Adipose tissue (tissue), 3 donors: ENCODE data around the gene HRC. TPM values are rescaled to one million over a fixed set of nuclear protein-coding genes. Genes with fewer than 3 reads are reported as not detected.
"Not testable (repeated sequence)": the region's sequence is repeated elsewhere in the genome, so short reads cannot be mapped to it uniquely, and the experiment has no call there.

Experiments used
- H3K27ac ChIP-seq: one replicate; pipeline ENCODE4 v1.5.1; 2013; ENCODE audit warnings: low read depth, low read length
- WGBS, 3 donors: extraction: QIAGEN DNeasy Blood & Tissue Kit; methylation state at CpG; one replicate each; pipeline ENCODE4 v1.1.7; 2013; 5-methylcytosine and 5-hydroxymethylcytosine counted together
- polyA plus RNA-seq, 3 donors: library from polyadenylated mRNA; stranded (reverse); fragments of 200-250 nt; gene quantifications; one replicate each; pipeline ENCODE4 v1.2.3, GENCODE V29; 2013
- donor health status: healthy with polysubstance abuse.
- donor health status: Bipolar disorder and iron deficiency.
- donor health status: healthy.

HRC gene
- polyA plus RNA-seq, 3 donors = 0.89 to 2.8 (median 1.3) TPM

GRCh38 chr19:49165111-49165750, 10.0 kb upstream of the HRC start:
- no peak overlapping the region for H3K27ac ChIP-seq
- 45 to 75% (median 62%) methylated on average over 24 of the region's 24 CpGs for WGBS, 3 donors

GRCh38 chr19:49161987-49162386, 6.8 kb upstream of the HRC start:
- H3K27ac ChIP-seq = no peak overlapping the region
- 64 to 74% (median 68%) methylated on average over 4 of the region's 4 CpGs for WGBS, 3 donors

DNA sequence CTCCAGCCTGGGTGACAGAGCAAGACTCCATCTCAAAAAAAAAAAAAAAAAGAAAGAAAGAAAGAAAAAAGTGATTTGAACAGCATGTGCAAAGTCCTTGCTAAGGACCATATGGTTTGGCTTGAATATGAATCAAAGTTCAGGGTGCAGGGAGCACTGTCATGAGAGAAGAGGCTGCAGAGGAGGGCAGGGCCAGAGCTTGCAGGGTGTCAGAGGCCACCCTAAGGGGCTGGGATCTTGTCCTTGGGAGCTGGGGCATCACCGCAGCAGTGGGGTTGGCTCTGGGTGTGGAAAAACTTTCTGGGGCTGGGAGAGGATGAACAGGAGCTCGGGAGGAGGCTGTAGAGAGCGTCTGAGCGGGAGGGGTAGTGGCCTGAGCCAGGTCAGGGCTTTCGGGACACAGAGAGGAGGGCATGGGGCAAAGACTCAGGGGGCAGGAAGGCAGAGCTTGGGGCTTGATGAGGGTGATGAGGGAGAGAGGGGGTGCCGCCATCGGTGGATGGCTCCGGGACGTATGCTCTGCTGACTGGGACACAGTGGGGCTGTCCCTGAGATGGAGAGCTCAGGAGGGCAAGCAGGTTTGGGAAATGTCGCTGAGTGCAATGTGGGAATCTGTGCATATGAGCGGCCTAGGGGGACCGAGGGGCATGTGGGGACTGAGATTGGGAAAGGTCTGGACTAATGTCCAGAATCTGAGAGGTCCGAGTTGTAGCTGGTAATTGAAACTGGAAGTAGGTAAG, 5.4 kb upstream of the HRC start:
- H3K27ac ChIP-seq = no peak overlapping the region
- 91 to 92% (median 92%) methylated on average over 13 of the region's 13 CpGs for WGBS, 3 donors

DNA sequence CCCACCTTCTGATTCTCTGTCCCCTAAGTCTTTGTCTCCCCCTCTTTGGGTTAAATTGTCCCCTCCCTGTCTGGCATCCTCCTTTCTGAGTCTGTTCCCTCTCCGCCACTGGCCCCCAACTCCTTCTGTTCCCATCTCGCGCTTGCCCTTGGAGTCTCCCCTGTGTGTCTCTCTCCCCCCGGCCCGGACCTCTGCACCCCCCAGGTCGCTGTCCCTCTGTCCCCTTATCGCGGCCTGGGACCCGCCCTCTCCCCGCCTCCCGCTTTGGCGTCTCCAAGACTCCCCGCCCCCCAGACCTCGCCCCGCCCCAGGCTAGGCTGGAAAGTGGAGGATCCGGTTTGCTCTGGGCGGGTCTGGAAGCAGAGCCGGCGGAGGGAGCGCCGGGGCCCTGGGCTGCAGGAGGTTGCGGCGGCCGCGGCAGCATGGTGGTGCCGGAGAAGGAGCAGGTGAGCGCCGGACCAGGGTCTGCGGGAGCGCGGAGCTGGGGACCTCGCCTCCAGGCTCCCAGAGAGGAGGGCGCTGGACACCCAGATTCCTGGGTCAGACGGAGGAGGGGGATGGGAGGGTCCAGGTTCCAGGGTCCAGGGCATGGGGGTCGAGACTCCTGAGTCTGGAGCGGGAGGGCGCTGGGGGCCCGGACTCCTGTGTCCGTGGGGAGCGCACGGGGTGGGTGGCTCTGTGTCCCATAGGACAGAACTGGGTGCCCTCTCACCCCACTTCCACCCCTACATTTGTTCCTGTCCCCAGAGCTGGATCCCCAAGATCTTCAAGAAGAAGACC, 2.4 kb upstream of the HRC start, which contains the start of gene TRPM4:
TSS of gene TRPM4 (plus strand) at position 348 of the 780 bp plus-strand sequence. CDS start at position 423, 75 bp downstream.
- 0 to 1% (median 1%) methylated on average over 37 to 41 of the region's 41 CpGs for WGBS, 3 donors
- H3K27ac ChIP-seq = no peak within 1 kb of the TSS

GRCh38 chr19:49155820-49156346, 687 bp upstream of the HRC start:
- no peak overlapping the region for H3K27ac ChIP-seq
- WGBS, 3 donors = 35 to 54% (median 50%) methylated on average over 3 to 4 of the region's 4 CpGs

DNA sequence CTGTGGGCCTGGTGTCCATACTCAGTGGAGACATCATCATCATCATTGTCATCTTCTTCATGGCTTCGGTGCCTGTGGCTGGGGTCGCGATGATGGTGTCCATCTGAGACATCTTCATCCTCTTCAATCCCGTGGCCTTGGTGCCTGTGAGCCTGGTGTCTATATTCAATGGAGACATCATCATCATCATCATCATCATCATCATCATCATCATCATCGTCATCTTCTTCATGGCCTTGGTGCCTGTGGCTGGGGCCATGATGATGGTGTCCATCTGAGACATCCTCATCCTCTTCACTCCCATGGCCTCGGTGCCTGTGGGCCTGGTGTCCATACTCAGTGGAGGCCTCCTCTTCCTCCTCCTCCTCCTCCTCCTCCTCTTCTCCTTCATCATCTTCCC, 917 bp downstream of the HRC start:
- no peak overlapping the region for H3K27ac ChIP-seq
- WGBS, 3 donors = 94 to 97% (median 95%) methylated on average over 6 of the region's 6 CpGs

DNA sequence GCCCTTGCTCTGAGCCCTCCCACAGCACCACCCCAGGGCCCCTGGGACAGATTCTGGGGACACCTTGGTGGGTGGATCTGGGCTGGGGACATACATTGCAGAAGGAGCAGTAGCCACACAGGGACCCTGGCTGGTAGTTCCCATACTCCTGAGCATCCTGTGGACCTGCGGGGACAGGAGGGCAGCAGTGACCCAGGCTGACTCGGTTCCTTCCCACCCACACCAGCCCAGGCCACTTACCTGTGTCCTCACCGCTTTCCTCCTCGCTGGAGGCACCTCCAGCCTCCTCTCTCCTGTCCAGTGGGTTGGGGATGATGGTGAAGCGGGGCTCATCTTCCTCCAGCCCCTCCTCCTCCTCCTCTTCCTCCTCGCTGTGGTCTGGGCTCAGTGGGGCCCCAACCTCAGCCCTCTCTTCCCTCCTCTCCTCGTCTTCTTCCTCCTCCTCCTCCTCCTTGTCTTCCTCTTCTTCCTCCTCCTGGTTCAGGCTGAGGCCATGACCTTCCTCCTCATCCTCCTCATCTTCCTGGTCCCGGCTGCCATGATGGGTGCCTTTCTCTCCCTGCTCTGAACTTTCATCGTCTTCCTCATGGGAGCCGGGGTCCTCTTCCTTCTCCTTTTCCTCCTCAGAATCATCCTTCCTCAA, 1.9 kb downstream of the HRC start:
- no peak overlapping the region for H3K27ac ChIP-seq
- 82 to 93% (median 84%) methylated on average over 7 to 10 of the region's 10 CpGs for WGBS, 3 donors

DNA sequence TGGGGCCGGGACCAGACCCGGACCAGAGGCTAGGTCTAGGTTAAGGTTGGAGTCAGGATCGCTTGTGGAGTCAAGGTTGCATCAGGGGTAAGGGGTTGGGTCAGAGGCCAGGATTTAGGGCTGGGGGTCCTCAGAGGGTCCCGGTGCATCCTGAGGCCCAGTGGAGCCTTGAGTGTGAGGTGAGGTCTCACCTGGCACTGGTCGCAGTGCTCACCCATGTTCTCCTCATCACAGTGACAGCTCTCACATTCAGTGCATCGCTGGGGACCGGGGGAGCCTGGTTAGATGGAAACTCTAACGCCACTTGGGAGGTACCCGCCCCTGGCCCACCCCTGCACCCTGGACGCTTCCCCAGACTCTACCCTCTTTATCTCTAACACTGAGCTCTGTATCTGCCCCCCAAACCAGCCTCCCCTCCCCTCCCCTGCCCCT, 3.1 kb downstream of the HRC start:
- no peak overlapping the region for H3K27ac ChIP-seq
- WGBS, 3 donors = 20 to 28% (median 26%) methylated on average over 9 to 10 of the region's 10 CpGs

DNA sequence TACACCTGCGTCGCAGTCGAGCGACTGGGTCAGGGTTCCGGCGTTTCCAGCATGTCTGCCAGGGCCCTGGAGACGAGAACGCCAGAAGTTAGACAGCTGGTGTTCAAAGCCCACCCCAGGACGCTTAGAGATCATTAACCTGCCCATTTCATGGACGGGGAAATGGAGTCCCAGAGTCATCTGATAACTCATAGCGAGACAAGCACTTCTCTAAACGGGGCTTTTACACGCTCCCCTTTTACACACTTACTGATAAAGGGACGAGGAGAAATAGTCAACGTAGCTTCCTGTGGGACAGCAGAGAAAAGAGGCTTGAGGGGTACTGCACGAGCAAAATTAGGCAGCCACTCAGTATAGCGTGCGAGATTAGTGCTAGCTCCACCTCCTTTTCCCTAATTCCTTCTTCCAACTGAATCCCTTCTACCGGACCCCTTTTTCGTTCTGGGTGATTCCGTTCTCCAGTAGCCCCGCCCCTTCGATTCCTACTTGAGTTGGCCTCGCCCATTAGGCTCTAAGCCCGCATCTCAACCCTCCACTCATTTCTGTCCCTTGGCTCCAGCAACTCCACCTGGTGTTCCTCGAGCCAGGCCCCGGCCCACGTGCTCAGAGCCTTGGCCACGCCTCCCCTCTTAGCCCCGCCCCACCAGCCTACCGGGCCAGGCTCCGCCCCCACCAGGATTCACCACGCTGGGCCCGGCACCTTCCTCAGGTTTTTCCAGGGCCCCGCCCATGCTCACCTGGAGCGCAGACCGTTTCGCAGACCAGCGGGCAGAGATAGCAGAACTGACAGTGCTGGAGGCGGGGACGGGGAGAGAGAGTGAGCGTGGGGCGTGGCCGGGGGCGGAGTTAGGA, 3.7 kb downstream of the HRC start:
- no peak overlapping the region for H3K27ac ChIP-seq
- 9% methylated on average over 45 of the region's 45 CpGs for WGBS, 3 donors

- no peak overlapping the region for H3K27ac ChIP-seq
- WGBS, 3 donors = 6 to 10% (median 8%) methylated on average over 15 to 16 of the region's 16 CpGs
Measured at GRCh38 chr19:49150944-49151243, 4.3 kb downstream of the HRC start.

- 0 to 1% (median 0%) methylated on average over 63 to 73 of the region's 75 CpGs for WGBS, 3 donors
- H3K27ac ChIP-seq = no peak overlapping the region
Measured at GRCh38 chr19:49150106-49150943, 4.9 kb downstream of the HRC start.

- WGBS, 3 donors = 0 to 1% (median 0%) methylated on average over 23 of the region's 23 CpGs
Measured at GRCh38 chr19:49149652-49150105, 5.5 kb downstream of the HRC start.

DNA sequence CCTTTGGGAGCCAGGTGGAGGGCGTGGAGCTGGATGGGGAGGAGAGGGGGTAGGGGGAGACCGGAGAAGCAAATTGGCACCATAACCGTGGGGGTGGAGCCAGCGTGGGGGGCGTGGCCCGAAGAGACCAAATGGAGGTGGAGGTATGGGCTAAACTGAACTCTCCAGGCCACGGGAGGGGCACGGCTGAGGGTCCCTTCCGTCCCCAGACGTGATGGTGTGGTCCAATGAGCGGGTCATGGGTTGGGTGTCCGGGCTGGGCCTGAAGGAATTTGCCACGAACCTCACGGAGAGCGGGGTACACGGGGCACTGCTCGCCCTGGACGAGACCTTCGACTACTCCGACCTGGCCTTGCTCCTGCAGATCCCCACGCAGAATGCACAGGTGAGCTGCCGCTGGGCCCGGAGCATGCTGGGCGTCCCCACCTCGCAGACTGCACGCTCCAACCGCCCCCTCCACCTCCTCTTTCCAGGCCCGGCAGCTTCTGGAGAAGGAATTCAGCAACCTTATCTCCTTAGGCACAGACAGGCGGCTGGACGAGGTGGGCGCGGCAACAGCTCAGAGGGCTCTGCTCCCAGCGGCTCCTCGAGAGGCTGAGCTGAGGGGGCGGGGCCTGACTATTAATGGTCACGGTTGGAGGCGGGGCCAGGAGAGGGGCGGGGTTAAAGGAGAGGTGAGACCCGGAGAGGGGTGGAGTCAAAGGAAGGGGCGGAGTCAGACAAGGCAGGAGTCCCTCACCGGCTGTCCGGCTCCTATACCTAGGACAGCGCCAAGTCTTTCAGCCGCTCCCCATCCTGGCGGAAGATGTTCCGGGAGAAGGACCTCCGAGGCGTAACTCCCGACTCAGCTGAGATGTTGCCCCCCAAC, 6.2 kb downstream of the HRC start:
- WGBS, 3 donors = 3 to 4% (median 3%) methylated on average over 46 to 49 of the region's 49 CpGs
- no peak overlapping the region for H3K27ac ChIP-seq

More at GRCh38 chr19:49149652-49150105, 5.5 kb downstream of the HRC start:
- no peak overlapping the region for H3K27ac ChIP-seq

- 66 to 74% (median 70%) methylated on average over 11 of the region's 11 CpGs for WGBS, 3 donors
- no peak overlapping the region for H3K27ac ChIP-seq
Measured at GRCh38 chr19:49148044-49148682, 7.0 kb downstream of the HRC start.

GRCh38 chr19:49146408-49146770, 8.8 kb downstream of the HRC start:
- not testable (repeated sequence) for H3K27ac ChIP-seq
- 33 to 47% (median 40%) methylated on average over 7 of the region's 7 CpGs for WGBS, 3 donors
